H4 (cell line): Measurements from ENCODE around the gene TPO. TPM values are rescaled to one million over a fixed set of nuclear protein-coding genes. Genes with fewer than 3 reads are reported as not detected.

Experiments used
- DNase-seq: peaks from one replicate; pipeline ENCODE4 v3.0.0-alpha.2; 2015; ENCODE audit warnings: low spot score
- total RNA-seq: library from RNA; depleted of rRNA; stranded (reverse); fragments of >200 nt; shearing (Covaris generic); gene quantifications from 2 replicates; pipeline ENCODE4 v1.2.3, GENCODE V29; 2014

Gene TPO
- total RNA-seq, 1 experiment from 2014 or later, result not detected

GRCh38 chr2:1521878-1522830 is 108.9 kb downstream of the TPO start:
- no peak for DNase-seq

DNA sequence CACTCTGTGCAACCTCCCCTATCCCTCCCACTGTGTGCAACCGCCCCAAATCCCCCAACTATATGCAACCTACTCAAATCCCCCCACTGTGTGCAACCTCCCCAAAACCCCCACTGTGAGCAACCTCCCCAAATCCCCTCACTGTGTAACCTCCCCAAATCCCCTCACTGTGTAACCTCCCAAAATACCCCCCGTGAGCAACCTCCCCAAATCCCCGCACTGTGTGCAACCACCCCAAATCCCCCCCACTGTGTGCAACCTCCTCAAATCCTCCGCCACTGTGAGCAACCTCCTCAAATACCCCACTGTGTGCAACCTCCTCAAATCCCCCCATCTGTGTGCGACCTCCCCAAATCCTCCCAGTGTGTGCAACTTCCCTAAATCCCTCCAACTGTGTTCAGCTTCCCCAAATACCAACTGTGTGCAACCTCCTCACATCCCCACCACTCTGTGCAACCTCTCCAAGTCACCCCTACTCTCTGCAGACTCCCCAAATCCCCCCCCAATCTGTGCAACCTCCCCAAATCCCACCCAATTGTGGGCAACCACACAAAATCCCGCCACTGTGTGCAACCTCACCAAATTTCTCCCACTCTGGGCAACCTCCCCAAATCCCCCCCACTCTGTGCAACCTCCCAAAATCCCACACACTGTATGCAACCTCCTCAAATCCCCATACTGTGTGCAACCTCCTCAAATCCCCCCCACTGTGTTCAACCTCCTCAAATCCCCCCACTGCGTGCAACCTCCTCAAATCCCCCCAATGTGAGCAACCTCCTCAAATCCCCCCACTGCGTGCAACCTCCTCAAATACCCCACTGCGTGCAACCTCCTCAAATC is 114.1 kb downstream of the TPO start:
- no peak for DNase-seq

- DNase-seq, result no peak
Observed at GRCh38 chr2:1528273-1529064, 115.2 kb downstream of the TPO start.

GRCh38 chr2:1538663-1539062 is 125.4 kb downstream of the TPO start:
- DNase-seq, result peak; percentile 52

- DNase-seq, result no peak
Observed at GRCh38 chr2:1539441-1539840, 126.2 kb downstream of the TPO start.

GRCh38 chr2:1539973-1540372 is 126.7 kb downstream of the TPO start:
- no peak for DNase-seq

DNA sequence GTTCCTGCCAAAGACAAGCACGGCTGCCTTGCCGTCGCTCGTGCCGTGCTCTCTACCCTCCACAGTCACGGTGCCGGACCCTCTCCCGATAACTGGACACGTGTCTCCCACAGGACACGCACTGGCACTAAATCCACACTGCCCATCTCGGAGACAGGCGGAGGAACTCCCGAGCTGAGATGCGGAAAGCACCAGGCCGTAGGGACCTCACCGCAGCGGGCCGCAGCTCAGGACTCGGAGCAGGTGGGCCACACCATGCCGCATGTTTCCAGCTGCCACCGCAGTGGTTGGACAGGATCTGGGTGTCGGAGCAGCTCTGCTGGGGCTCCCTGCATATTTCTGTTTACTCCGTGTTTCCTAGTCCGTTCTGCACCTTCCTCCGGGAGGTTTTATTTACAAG is 127.2 kb downstream of the TPO start:
- no peak for DNase-seq

- no peak for DNase-seq
Observed at GRCh38 chr2:1541040-1541439, 127.8 kb downstream of the TPO start.

GRCh38 chr2:1541819-1542475 is 128.7 kb downstream of the TPO start:
- DNase-seq, result no peak

DNA sequence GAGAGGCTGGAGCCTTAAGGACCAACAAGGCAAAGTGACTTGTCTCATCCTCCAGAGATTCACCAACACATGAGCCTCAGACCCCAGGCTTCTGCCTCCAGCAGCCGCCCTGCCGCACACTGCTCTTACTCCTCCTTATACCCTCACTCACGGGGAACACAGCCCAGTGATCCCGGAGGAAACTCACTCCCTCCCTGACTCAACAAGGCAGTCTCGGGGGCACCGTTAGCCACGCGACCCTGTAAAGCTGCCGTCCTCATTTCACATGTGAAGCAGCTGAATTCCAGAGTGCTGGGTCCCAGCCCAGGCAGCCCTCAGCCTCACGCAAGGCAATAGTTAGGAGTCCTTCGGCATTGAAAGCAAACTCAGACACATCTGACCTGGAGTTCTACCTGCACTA is 129.7 kb downstream of the TPO start:
- no peak for DNase-seq

- DNase-seq, result no peak
Observed at GRCh38 chr2:1543776-1544477, 130.7 kb downstream of the TPO start.

DNA sequence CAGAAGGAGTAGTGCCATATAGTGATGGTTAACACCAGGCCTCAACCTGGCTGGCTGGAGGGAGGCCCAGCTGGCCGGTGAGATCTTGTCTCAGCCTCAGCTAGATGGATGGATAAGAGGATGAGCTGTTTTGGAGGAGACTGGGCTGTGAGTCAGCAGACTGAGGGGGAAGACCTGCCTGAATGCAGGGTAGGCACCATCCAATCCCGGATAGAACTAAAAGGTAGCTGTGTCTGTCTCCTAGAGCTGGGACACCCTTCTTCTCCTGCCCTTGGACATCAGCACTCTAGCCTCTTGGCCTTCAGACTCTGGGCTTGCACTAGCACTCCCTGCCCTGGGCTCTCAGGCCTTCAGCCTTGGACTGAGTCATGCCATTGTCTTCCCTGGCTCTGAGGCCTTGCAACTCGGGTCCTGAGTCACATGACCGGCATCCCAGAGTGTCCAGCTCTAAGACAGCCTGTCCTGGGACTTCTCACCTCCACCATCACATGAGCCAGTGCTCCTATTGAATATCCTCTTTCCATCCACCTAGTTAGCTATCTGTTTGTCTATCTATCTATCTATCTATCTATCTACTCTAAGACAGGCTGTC is 131.3 kb downstream of the TPO start:
- DNase-seq, result no peak

- DNase-seq, result peak; percentile 38
Observed at GRCh38 chr2:1546023-1546591, 132.8 kb downstream of the TPO start.

DNA sequence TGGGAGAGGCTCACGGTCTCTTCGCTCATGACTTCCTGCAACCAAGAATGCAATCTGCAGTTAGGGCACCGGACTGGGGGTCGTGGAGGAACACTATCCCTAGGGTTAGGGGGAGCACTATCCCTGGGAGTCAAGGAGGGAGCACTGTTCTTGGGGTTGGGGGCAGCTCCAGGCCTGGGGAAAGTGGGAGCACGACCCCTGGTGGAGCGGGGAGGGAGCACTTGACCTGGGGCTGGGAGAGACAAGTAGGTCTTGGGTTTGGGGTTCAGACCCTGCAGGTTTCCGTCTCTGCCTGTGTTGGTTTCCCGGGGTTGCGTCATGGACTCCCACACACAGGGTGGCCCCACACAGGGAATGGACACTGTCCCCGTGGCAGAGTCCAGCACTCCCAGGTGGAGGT is 133.6 kb downstream of the TPO start:
- DNase-seq, result no peak

DNA sequence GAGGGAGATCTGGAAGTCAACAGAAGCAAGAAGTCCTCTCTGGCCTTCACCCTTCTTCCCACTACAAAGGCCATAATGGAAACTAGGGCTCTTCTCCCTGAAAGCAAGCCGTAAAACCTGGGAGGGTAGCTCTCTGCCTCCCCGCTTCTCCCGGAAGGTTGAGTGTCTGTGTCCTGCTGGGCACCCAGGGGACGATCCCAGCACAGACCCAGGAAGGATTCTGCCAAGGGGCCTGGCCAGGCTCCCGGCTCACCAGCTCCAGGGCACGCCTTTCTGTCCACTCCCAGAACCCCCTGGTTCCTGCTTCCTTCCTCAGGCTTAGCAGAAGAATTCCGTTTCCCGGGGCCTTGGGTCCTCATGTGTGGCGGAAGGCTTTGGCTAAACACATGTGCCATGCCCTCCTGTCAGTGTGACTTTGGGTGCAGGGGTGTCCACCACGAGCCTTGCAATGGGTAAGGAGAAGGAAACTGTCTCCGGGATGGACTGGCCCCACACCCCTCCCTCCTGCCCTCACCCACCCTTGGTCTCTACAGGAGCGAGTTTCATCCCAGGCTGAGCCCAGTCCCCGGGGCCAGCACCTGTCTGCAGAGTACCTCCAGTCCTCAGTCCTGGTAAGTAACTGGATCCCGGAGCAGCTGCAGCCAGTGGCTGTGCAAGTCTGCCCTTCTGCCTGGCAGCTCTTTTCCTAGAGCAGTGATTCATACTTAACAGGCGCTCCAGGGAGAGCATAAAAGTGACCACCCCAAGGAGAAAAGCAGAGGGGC is 135.8 kb downstream of the TPO start:
- DNase-seq, result no peak

DNA sequence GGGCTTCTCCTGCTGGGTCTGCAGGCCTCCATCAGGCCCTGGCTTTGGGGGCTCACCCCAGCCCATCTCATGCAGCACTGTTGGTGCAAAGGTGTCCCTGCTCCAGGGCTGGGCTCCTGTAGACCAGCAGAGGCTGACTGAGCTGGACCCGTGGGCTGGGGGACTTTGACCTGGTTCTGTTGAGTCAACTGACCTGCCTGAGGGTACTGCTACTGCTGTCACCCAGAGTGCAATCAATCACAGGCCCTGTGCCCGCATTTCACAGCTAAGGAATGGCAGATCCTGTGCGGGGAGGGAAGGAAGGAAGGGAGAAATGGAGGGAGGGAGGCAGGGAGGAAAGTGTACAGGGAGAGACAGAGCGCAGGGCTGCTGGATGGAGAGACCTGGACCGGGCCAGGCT is 136.8 kb downstream of the TPO start:
- DNase-seq, result no peak

- DNase-seq, result no peak
Observed at GRCh38 chr2:1550658-1551316, 137.5 kb downstream of the TPO start.

DNA sequence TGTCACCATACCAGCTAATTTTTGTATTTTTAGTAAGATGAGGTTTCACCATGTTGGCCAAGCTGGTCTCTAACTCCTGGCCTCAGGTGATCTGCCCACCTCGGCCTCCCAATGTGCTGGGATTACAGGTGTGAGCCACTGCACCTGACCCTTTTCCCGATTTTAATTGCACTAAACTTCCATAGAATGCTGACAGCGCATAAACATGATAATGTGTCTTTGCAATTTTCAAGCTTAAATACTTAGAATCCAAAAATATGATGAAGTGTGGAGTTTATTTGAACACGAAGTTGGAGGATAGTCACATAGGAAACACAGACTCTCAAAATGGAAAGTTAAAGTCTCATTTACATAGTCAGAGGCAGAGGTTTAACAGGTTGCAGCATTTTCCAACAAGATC is 138.6 kb downstream of the TPO start:
- no peak for DNase-seq

- no peak for DNase-seq
Observed at GRCh38 chr2:1552611-1553010, 139.3 kb downstream of the TPO start.
